Bronchial epithelial cell (primary cell): ENCODE results near the gene ENO2. TPM values are rescaled to one million over a fixed set of nuclear protein-coding genes. Genes with fewer than 3 reads are reported as not detected.

Experiments used
- DNase-seq: peaks from one replicate; pipeline ENCODE4 v3.0.0-alpha.2; 2010; ENCODE audit warnings: low read depth
- FAIRE-seq: peaks from 2 replicates; lab custom pipeline; 2011; peaks lifted over from hg19 to GRCh38; lab: Jason Lieb, UNC
- H3K27me3 ChIP-seq: 2 replicates; pipeline ENCODE4 v1.5.1; 2011; ENCODE audit warnings: low read length; ENCODE audit not compliant: control insufficient read depth, insufficient read depth
- H3K36me3 ChIP-seq: 2 replicates; pipeline ENCODE4 v1.5.1; 2011; ENCODE audit warnings: low read length; ENCODE audit not compliant: control insufficient read depth, insufficient read depth
- H3K4me3 ChIP-seq: 2 replicates; pipeline ENCODE4 v1.5.1; 2011; ENCODE audit warnings: mild to moderate bottlenecking, low read depth, low read length, control low read depth
- CTCF ChIP-seq: IDR thresholded peaks from 2 replicates; pipeline ENCODE4 v1.5.1; 2011; ENCODE audit warnings: mild to moderate bottlenecking, moderate library complexity, low read length, control low read depth, inconsistent platforms; ENCODE audit not compliant: insufficient read depth, severe bottlenecking
- total RNA-seq: library from RNA; depleted of rRNA; stranded (reverse); fragments of >200 nt; gene quantifications from 2 replicates; pipeline ENCODE4 v1.2.1, GENCODE V29; 2014

ENO2 gene
- total RNA-seq, 1 donor from 2014 or later = 9.0 TPM

- H3K27me3 ChIP-seq = no peaks in the 10 kb centered on the region
- no peaks in the 10 kb centered on the region for H3K36me3 ChIP-seq
- FAIRE-seq = no peak
- no peak for TF ChIP-seq CTCF
- no peak for DNase-seq
- peak overlapping the region; percentile 69 for H3K4me3 ChIP-seq
Measured at GRCh38 chr12:6929466-6930452, 15.4 kb downstream of the ENO2 start.

- DNase-seq (no peak), FAIRE-seq (no peak)
- TF ChIP-seq CTCF = no peak
- H3K36me3 ChIP-seq = peaks cover 4% of the 10 kb centered on the region
- no peak overlapping the region for H3K4me3 ChIP-seq
- no peaks in the 10 kb centered on the region for H3K27me3 ChIP-seq
Measured at GRCh38 chr12:6932766-6933165, 18.4 kb downstream of the ENO2 start.

- Histone ChIP-seq H3K36me3 (peaks cover 7% of the 10 kb centered on the region), H3K4me3 (no peak overlapping the region), H3K27me3 (no peaks in the 10 kb centered on the region)
- TF ChIP-seq CTCF = no peak
- no peak for DNase-seq
- no peak for FAIRE-seq
Measured at GRCh38 chr12:6934110-6934509, 19.7 kb downstream of the ENO2 start.

- no peaks in the 10 kb centered on the region for H3K27me3 ChIP-seq
- no peak overlapping the region for H3K4me3 ChIP-seq
- FAIRE-seq (no peak), DNase-seq (no peak)
- no peak for TF ChIP-seq CTCF
- peaks cover 9% of the 10 kb centered on the region for H3K36me3 ChIP-seq
Measured at GRCh38 chr12:6935371-6936193, 21.2 kb downstream of the ENO2 start.

- H3K4me3 ChIP-seq = no peak overlapping the region
- no peak for FAIRE-seq
- DNase-seq = no peak
- no peak for TF ChIP-seq CTCF
- peaks cover 13% of the 10 kb centered on the region for H3K36me3 ChIP-seq
- H3K27me3 ChIP-seq = no peaks in the 10 kb centered on the region
Measured at GRCh38 chr12:6936194-6936635, 21.8 kb downstream of the ENO2 start.
